ENCODE data around the gene CCDC91. TPM values are rescaled to one million over a fixed set of nuclear protein-coding genes. Genes with fewer than 3 reads are reported as not detected.

CCDC91 gene
- total and polyA plus RNA-seq, 2 of the 4 experiments (the other 2 are of a cell fraction): 8.6 to 14.7 TPM

- intact Hi-C loops (cut with micrococcal nuclease): no loop called here
- H3K4ac ChIP-seq (ENCODE audit: low read depth, low read length): no peak overlapping the region
- H3K18ac ChIP-seq (ENCODE audit: low read depth, low read length): no peak overlapping the region
- H4K20me1 ChIP-seq (ENCODE audit: insufficient read depth, low read length): no peaks in the 10 kb centered on the region
- no peaks in the 10 kb centered on the region; the same call in none of the 2 replicates for H3K9me1 ChIP-seq (ENCODE audit: insufficient read depth, low read length)
- in situ Hi-C loops (cut with MboI; ENCODE audit: low sequenced_read_pairs): no loop called here
- POLR2A ChIA-PET (ENCODE audit: unreplicated experiment): no interaction called here
- no peak overlapping the region for H2BK5ac ChIP-seq (ENCODE audit: low read depth, low read length, poor library complexity, severe bottlenecking)
- H2AFZ ChIP-seq (replicated peaks; ENCODE audit: low read length, poor library complexity): no peak overlapping the region
- no peak overlapping the region for H2AK9ac ChIP-seq (replicated peaks; ENCODE audit: low read depth, low read length, poor library complexity)
- no CpG with 5 or more reads among the region's 6 CpGs for WGBS, 2 experiments (ENCODE audit: extremely low coverage in 2 of 2, insufficient read length in 1 of 2)
- no peak for ATAC-seq (ENCODE audit: low read depth)
- no peak overlapping the region for H4K5ac ChIP-seq (ENCODE audit: low read depth, low read length)
- DNase-seq: no peak
- H3K79me1 ChIP-seq (ENCODE audit: low read depth in 1 of 2, low read length in 2 of 2): no peaks in the 10 kb centered on the region
- H3K23ac ChIP-seq (ENCODE audit: low read depth, low read length): no peak overlapping the region
- no peak overlapping the region for H3K4me2 ChIP-seq (ENCODE audit: low read depth, low read length)
- H3K27ac ChIP-seq (ENCODE audit: insufficient read depth, low read length): no peak overlapping the region
- no peak for TF ChIP-seq POLR2A (IDR thresholded peaks at IDR 0.05; ENCODE audit: low read depth, low read length)
- no peak overlapping the region for H3K14ac ChIP-seq (replicated peaks; ENCODE audit: low read depth, low read length)
- H2BK120ac ChIP-seq (ENCODE audit: low read depth, low read length): no peak overlapping the region
- H3K56ac ChIP-seq (ENCODE audit: extremely low read depth, insufficient read depth, low read length): no peak overlapping the region
- dilution Hi-C loops (cut with HindIII; ENCODE audit: low sequenced_read_pairs, unreplicated experiment): no loop called here
- no TSS peak for BruUV-seq (replicated peaks)
- H3K27me3 ChIP-seq (ENCODE audit: control insufficient read depth, insufficient read depth, low read length): no peaks in the 10 kb centered on the region
- no peak overlapping the region for H2AK5ac ChIP-seq (ENCODE audit: low read depth, low read length)
- H2BK15ac ChIP-seq (ENCODE audit: low read depth, low read length): no peak overlapping the region
- no peak overlapping the region for H3K9ac ChIP-seq (ENCODE audit: low read depth, low read length)
- H4K91ac ChIP-seq (ENCODE audit: insufficient read depth, low read depth, low read length): no peak overlapping the region
- H3K9me3 ChIP-seq (ENCODE audit: control insufficient read depth, insufficient read depth, low read length): peaks cover 2% of the 10 kb centered on the region; the same call in 1 of the 2 replicates
- H2BK20ac ChIP-seq (ENCODE audit: low read depth, low read length): no peak overlapping the region
- peaks cover 7% of the 10 kb centered on the region for H3K4me1 ChIP-seq (ENCODE audit: control insufficient read depth, insufficient read depth, low read length)
- H3K4me3 ChIP-seq (ENCODE audit: insufficient read depth, low read depth, low read length): no peak overlapping the region
- H4K8ac ChIP-seq (ENCODE audit: low read depth in 2 of 2, low read length in 2 of 2): no peak overlapping the region
- H3K36me3 ChIP-seq (ENCODE audit: control insufficient read depth, insufficient read depth, low read length): no peaks in the 10 kb centered on the region
- CTCF ChIA-PET: interaction anchor here (0.6 kb wide), 1 partner anchor 41 kb away, joined by 3 read pairs; no protein-coding TSS in a partner anchor
These were observed 392.6 kb downstream of the CCDC91 start for GRCh38 chr12:28582672-28583376.

Data from IMR-90 (cell line).